ENCODE data around the gene CD99L2. TPM values are rescaled to one million over a fixed set of nuclear protein-coding genes. Genes with fewer than 3 reads are reported as not detected.
"Not testable (repeated sequence)": the region's sequence is repeated elsewhere in the genome, so short reads cannot be mapped to it uniquely, and the experiment has no call there.

Gene CD99L2
- total RNA-seq, 1 donor, result 9.6 TPM

DNA sequence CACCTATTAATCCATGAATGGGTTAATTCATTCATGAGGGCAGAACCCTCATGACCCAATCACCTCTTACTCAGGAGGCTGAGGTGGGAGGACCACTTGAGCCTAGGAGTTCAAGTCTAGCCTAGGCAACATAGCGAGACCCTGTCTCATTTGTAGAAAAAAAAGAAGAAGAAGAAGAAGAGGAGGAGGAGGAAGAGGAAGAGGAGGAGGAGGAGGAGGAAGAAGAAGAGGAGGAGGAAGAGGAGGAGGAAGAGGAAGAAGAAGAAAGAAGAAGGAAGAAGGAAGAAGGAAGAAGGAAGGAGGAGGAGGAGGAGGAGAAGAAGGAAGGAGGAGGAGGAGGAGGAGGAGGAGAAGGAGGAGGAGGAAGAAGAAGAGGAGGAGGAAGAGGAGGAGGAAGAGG lies 74.6 kb downstream of the CD99L2 start:
- H3K4me3 ChIP-seq (ENCODE audit: low read length); H3K9me3 ChIP-seq (ENCODE audit: low read depth, low read length); H3K27me3 ChIP-seq (ENCODE audit: insufficient read depth, low read length); H3K4me1 ChIP-seq (ENCODE audit: insufficient read depth, low read length): not testable (repeated sequence)

DNA sequence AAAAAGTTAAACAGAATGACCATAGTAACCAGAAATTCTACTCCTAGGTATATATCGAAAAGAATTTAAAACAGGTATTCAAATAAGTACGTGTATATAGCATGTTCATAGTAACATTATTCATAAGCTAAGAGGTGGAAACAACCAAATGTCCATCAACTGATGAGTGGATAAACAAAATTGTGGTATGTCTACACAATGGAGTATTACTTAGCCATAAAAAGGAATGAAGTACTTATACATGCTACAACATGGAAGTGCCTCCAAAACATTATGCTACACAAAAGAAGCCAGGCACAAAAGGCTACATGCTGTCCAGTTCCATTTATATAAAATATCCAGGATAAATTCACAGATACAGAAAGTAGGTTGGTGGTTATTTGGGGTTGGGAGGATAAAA lies 76.5 kb downstream of the CD99L2 start:
- H3K27me3 ChIP-seq (ENCODE audit: insufficient read depth, low read length), result no peaks in the 10 kb centered on the region
- peaks cover 5% of the 10 kb centered on the region for H3K9me3 ChIP-seq (ENCODE audit: low read depth, low read length)
- no peak overlapping the region for H3K4me3 ChIP-seq (ENCODE audit: low read length)
- no peaks in the 10 kb centered on the region for H3K4me1 ChIP-seq (ENCODE audit: insufficient read depth, low read length)

DNA sequence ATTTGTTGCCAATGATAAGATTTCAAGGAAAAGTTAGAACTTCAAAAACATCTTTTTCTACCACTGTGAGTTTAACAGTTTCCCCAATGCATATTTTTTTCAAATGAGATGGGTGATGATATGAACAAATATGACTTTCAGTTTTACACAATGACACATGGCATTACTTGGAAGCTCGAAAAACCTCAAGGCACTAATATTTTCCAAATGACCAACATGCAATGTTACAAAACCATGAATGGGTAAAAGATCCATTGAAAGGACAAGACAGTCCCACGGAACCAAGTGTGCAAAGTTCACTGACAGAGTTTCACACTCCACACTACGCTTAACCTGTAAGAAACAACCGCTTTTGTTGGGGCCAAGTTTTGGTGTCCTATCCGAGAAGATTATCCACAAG lies 84.5 kb downstream of the CD99L2 start:
- Histone ChIP-seq H3K4me1 (ENCODE audit: insufficient read depth, low read length) (no peaks in the 10 kb centered on the region), H3K4me3 (ENCODE audit: low read length) (no peak overlapping the region), H3K9me3 (ENCODE audit: low read depth, low read length) (no peaks in the 10 kb centered on the region), H3K27me3 (ENCODE audit: insufficient read depth, low read length) (no peaks in the 10 kb centered on the region)

DNA sequence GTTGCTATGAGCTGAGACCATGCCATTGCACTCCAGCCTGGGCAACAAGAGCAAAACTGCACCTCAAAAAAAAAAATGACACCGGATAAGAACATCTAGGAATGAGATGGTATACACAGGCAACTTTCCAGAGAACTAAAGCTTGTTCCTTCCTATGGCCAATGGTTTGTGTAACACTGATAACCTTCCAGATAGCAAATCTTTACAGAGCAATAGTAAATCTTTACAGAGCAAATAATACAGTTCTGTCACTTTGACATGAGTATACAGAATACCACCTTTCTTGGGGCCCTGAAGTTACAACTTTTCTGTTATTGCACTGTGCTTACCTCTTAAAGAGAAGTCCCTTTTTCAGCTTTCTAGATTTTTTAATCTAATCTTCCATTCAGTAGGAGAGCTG lies 91.6 kb downstream of the CD99L2 start:
- H3K4me1 ChIP-seq (ENCODE audit: insufficient read depth, low read length), result no peaks in the 10 kb centered on the region
- H3K9me3 ChIP-seq (ENCODE audit: low read depth, low read length), result no peaks in the 10 kb centered on the region
- H3K4me3 ChIP-seq (ENCODE audit: low read length), result no peak overlapping the region
- no peaks in the 10 kb centered on the region for H3K27me3 ChIP-seq (ENCODE audit: insufficient read depth, low read length)

DNA sequence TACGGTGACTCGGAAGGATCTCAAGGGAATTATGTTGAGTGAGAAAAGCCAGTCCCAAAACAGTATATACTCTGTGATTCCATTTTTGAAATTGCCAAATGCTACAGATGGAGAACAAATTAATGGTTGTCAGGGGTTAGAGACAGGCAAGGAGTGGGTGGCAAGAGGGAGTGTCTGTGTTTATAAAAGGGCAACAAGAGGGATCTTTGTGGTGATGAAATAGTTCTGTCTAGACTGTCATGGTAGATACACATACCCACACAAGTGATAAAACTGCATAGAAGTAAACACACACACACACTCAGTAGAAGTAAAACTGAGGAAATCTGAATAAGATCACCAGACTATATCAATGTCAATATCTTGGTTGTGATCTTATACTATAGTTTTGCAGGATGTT lies 92.7 kb downstream of the CD99L2 start:
- H3K4me1 ChIP-seq (ENCODE audit: insufficient read depth, low read length), result no peaks in the 10 kb centered on the region
- no peaks in the 10 kb centered on the region for H3K9me3 ChIP-seq (ENCODE audit: low read depth, low read length)
- no peak overlapping the region for H3K4me3 ChIP-seq (ENCODE audit: low read length)
- no peaks in the 10 kb centered on the region for H3K27me3 ChIP-seq (ENCODE audit: insufficient read depth, low read length)

DNA sequence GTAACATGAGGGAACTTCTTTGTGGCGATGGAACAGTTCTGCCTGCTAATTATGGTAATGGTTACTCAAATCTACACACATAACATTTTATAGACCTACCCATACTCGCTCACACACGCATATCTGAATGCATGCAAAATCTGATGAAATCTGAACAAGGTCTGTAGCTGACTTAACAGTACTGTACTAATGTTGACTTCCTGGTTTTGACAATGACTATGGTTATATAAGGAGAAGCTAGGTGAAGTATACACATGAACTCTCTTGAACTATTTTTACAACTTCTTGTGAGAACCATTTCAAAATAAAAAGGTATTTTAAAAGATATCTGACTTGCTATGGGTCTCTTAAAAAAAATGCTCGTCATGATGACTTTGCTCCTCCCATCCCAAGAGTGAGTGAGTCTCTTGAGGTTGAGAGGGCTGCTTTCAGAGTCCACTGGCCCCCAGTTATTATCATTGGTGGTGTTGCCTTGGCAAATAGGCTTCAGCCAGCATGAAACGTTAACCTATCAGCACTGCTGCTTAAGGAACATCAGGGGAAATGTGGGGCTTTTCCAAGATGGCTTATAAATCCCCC lies 105.4 kb downstream of the CD99L2 start:
- no peaks in the 10 kb centered on the region for H3K9me3 ChIP-seq (ENCODE audit: low read depth, low read length)
- H3K4me1 ChIP-seq (ENCODE audit: insufficient read depth, low read length), result no peaks in the 10 kb centered on the region
- no peaks in the 10 kb centered on the region for H3K27me3 ChIP-seq (ENCODE audit: insufficient read depth, low read length)
- H3K4me3 ChIP-seq (ENCODE audit: low read length), result no peak overlapping the region

DNA sequence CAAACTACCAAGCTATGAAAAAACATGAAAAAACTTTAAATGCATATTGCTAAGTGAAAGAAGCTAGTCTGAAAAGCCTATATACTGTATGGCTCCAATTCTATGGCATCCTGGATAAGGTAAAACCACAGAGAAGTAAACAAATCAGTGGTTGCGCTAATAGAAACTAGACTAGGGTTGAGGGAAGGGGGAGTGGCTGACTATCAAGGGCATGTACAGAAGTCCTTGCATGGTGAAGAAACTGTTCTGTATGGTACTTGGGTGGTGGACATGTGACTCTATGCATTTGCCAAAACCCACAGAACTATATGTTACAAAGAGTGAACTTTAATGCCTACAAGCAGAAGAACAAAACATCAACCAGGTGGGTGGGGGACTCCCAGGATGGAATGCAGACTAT lies 108.4 kb downstream of the CD99L2 start:
- Histone ChIP-seq H3K4me3 (ENCODE audit: low read length) (no peak overlapping the region), H3K9me3 (ENCODE audit: low read depth, low read length) (no peaks in the 10 kb centered on the region), H3K4me1 (ENCODE audit: insufficient read depth, low read length) (no peaks in the 10 kb centered on the region), H3K27me3 (ENCODE audit: insufficient read depth, low read length) (no peaks in the 10 kb centered on the region)

DNA sequence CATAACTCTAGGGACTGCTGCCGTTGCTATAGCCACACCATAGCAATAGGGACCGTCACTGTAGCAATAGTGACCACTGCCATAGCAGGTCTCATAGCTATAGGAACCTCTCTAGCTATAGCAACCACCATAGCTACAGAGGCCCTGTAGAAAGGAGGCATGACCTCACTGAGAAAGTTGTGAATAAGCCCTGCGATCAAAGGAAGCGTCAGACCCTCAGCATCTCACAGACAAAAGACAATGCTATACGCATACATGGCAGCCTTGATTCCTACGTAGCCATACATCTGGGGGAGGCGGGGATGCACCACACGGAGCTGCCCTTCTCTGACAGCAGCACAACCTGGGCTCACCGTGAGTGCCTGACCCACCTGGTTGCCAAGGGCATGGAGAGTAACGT lies 116.8 kb downstream of the CD99L2 start:
- Histone ChIP-seq H3K9me3 (ENCODE audit: low read depth, low read length) (no peaks in the 10 kb centered on the region), H3K4me1 (ENCODE audit: insufficient read depth, low read length) (peaks cover 8% of the 10 kb centered on the region), H3K4me3 (ENCODE audit: low read length) (no peak overlapping the region), H3K27me3 (ENCODE audit: insufficient read depth, low read length) (no peaks in the 10 kb centered on the region)

DNA sequence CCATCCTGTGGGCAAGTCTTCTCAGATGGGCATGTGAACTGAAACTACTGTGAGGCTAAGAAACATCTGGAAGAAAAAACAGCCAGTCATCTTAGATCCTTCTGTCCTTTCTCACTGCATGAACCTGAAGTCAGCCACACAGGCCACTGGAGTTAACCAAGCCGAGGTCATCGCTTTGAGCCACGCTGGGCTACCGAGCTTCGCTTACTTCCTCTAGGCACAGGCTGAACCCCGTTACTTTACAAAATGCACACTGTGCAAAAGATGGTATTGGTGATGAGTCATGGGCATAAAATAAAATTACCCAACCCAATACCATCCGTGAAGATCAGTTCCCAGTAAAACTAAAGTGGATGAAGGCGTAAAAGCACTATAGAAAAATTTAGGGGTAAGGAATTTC lies 119.1 kb downstream of the CD99L2 start:
- no peak overlapping the region for H3K4me3 ChIP-seq (ENCODE audit: low read length)
- H3K9me3 ChIP-seq (ENCODE audit: low read depth, low read length), result no peaks in the 10 kb centered on the region
- H3K4me1 ChIP-seq (ENCODE audit: insufficient read depth, low read length), result peaks cover 8% of the 10 kb centered on the region
- no peaks in the 10 kb centered on the region for H3K27me3 ChIP-seq (ENCODE audit: insufficient read depth, low read length)

DNA sequence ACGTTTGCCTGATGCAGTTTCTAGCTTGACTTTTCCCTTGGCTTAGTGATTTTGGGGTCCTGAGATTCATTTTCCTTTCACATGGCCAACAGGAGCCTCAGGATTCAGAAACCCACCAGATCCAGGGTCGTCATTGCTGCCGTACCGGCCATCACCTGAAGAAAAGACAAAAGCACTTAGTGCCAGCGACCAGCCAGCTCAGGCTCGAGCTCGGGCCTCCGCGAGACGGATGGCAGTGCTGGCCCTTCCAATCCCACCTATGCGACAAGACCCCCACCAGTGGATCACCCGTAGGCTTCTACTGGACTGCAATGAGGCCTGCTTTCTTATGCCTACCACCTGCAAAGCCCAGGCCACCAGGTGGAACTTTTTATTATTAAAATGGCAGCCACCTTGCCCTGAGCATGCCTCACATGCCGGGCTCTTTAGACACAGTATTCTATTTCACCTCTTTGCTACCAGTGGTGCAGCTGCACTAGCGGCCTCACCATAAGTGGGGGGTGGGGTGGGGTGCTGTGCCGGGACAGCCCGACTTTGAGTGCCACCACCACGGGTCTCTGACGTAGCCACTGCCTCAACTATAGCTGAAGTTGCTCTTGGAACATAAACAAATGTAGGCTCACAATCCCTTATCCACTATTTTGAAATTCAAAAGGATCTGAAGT lies 121.0 kb downstream of the CD99L2 start:
- H3K4me1 ChIP-seq (ENCODE audit: insufficient read depth, low read length), result peaks cover 8% of the 10 kb centered on the region
- no peak overlapping the region for H3K4me3 ChIP-seq (ENCODE audit: low read length)
- no peaks in the 10 kb centered on the region for H3K27me3 ChIP-seq (ENCODE audit: insufficient read depth, low read length)
- no peaks in the 10 kb centered on the region for H3K9me3 ChIP-seq (ENCODE audit: low read depth, low read length)

DNA sequence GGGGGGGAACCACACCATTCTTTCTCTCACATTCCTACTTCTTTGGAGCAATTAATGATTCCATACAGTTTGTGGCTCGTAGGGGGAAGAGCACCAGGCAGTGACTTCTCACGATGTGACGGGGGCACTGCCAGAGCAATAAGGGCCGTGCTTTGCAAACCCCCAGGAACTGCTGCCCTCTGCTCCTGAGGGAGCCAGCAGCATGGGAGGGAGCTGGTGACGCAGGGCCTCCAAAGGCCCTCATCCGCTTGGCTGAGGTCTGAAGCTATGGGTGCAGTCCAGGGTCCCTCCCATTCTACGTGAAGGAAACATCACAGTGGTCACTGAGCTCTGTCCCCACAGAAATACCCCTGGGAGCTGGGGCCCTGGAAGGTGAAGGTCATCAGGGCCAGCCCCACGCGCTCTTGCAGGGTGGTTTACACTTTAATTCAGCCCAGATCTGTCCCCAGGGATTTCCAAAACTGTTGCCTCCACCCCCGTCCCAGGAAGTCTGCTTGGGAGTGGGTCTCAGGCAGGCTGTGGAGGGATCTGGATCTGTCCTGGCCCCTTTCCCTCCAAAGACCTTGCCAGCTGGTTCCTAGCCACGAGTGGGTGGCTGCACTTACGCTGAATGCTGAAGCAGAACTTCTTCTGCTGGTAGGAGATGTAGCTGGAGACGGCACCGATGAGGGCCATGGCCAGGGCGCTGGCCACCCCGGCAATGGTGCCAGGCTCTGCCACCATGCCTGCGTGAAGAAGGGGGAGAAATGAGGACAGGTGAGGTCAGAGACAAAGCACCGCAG lies 122.7 kb downstream of the CD99L2 start:
- H3K9me3 ChIP-seq (ENCODE audit: low read depth, low read length), result no peaks in the 10 kb centered on the region
- H3K4me1 ChIP-seq (ENCODE audit: insufficient read depth, low read length), result peaks cover 8% of the 10 kb centered on the region
- H3K27me3 ChIP-seq (ENCODE audit: insufficient read depth, low read length), result no peaks in the 10 kb centered on the region
- no peak overlapping the region for H3K4me3 ChIP-seq (ENCODE audit: low read length)

DNA sequence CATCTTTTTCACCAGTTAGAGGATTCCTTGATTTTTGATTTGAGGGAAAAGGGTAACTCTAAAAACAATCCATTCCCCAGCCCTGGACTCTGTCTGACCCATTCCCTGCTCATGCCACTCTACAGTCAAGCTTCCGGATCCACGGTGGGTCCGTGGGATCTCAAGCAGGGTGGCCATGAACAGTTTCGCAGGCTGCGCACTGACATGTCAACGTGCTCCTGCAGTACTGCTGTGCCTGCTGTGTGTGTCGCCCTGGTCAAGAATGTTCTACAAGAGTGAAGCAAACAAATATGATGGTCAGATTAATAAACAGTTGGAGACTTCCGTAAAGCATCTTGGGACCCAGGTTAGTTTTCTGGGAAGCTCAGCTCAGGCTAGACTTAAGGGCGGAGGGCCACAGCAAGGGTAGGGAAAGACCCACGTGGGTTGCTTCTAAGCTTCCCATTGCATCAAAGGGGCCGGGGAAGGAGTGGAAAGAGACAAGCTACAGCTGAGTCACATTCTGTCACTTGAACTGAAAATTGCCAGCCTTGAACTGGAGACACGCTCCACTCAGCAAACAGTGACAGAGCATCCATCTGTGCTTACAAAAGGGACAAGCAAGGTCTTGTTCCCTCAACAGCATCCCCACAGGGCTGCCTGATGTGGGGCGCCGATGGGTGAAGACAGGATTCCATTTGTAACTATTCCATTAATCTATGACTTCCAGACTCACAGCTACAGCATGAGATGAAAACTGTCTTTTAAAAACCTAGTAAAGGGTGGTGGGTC lies 123.5 kb downstream of the CD99L2 start:
- H3K27me3 ChIP-seq (ENCODE audit: insufficient read depth, low read length), result no peaks in the 10 kb centered on the region
- H3K9me3 ChIP-seq (ENCODE audit: low read depth, low read length), result no peaks in the 10 kb centered on the region
- no peak overlapping the region for H3K4me3 ChIP-seq (ENCODE audit: low read length)

DNA sequence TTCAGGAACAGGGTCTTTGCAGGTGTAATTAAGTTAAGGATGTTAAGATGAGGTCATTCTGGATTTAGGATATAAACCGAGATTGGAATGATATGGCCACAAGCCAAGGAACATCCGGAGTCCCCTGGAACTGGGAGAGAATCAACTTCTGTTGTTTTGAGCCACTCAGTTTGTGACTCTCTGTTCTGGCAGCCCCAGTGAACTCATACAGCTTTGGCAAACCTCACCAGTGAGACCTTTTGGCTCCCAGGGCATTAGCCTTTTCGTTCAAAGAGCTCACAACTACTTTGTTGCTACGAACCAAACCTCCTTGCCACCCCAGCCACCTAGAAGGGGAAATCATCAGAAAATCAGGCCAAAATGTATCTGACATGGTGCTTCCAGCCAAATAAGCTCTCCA lies 124.8 kb downstream of the CD99L2 start:
- peaks cover under 1% of the 10 kb centered on the region for H3K4me1 ChIP-seq (ENCODE audit: insufficient read depth, low read length)
- no peaks in the 10 kb centered on the region for H3K27me3 ChIP-seq (ENCODE audit: insufficient read depth, low read length)
- H3K9me3 ChIP-seq (ENCODE audit: low read depth, low read length), result no peaks in the 10 kb centered on the region
- H3K4me3 ChIP-seq (ENCODE audit: low read length), result no peak overlapping the region

More for the DNA sequence above, 123.5 kb downstream of the CD99L2 start:
- peaks cover 8% of the 10 kb centered on the region for H3K4me1 ChIP-seq (ENCODE audit: insufficient read depth, low read length)

DNA sequence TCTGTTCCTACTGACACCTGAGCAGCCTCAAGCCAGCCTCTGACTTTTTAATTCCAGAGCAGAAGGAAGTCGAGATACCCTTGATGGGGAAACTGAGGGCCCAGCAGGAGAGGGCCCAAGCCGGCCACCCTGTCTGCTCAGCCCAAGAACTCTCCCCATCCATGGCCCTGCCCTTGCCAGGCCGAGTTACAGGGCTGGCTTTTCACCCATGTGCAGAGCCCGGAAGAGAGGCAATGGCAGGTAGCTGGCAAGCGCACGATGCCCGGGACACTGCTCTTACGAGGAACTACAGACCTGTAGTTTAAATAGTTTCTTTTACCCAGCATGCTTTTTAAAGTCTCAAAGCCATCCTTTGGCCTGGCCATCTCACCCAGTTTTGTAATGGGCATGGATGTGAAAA lies 125.4 kb downstream of the CD99L2 start:
- Histone ChIP-seq H3K4me1 (ENCODE audit: insufficient read depth, low read length) (peaks cover 6% of the 10 kb centered on the region), H3K4me3 (ENCODE audit: low read length) (no peak overlapping the region), H3K27me3 (ENCODE audit: insufficient read depth, low read length) (no peaks in the 10 kb centered on the region), H3K9me3 (ENCODE audit: low read depth, low read length) (no peaks in the 10 kb centered on the region)
